Spinal cord (tissue), 10 donors: ENCODE data around the gene PTOV1. TPM values are rescaled to one million over a fixed set of nuclear protein-coding genes. Genes with fewer than 3 reads are reported as not detected.

ENCODE experiments used
- DNase-seq, 6 donors: peaks; one replicate each; pipeline versions ENCODE4 v3.0.0 to v3.0.0-alpha.2; 2013 to 2015; ENCODE audit warnings: low spot score in 6 of 6, low read depth in 4 of 6
- H3K27ac ChIP-seq: one replicate; pipeline ENCODE4 v1.5.1; 2013; ENCODE audit warnings: low read depth, low read length, control low read depth
- H3K27me3 ChIP-seq: one replicate; pipeline ENCODE4 v1.6.1; 2013; ENCODE audit warnings: low read length; ENCODE audit not compliant: control insufficient read depth, insufficient read depth
- H3K36me3 ChIP-seq: one replicate; pipeline ENCODE4 v1.6.1; 2013; ENCODE audit warnings: low read length; ENCODE audit not compliant: control insufficient read depth, insufficient read depth
- H3K4me1 ChIP-seq: one replicate; pipeline ENCODE4 v1.6.1; 2013; ENCODE audit warnings: low read length; ENCODE audit not compliant: control insufficient read depth, insufficient read depth
- H3K4me3 ChIP-seq: one replicate; pipeline ENCODE4 v1.5.1; 2013; ENCODE audit warnings: low read depth, low read length, control low read depth
- H3K9me3 ChIP-seq: one replicate; pipeline ENCODE4 v1.6.1; 2013; ENCODE audit warnings: low read length; ENCODE audit not compliant: control insufficient read depth, insufficient read depth
- WGBS: methylation state at CpG from one replicate; pipeline ENCODE4 v1.1.5; 2013; ENCODE audit warnings: missing lambda C conversion rate; ENCODE audit not compliant: insufficient coverage; 5-methylcytosine and 5-hydroxymethylcytosine counted together
- polyA plus RNA-seq, 2 donors: library from polyadenylated mRNA; unstranded; fragments of 120-200 nt; gene quantifications; one replicate each; pipeline ENCODE4 v1.2.1, GENCODE V29; 2013; ENCODE audit not compliant: insufficient read length in 2 of 2
- total RNA-seq, 2 donors: library from RNA; depleted of rRNA in 1 of 2; stranded (reverse); fragments of 120-200 nt in 1 of 2; fragments of >200 nt in 1 of 2; gene quantifications; one replicate each; pipeline versions ENCODE4 v1.2.3 to v1.2.4, GENCODE V29; 2013 to 2014
- donor health status: healthy.

PTOV1 gene
- total and polyA plus RNA-seq, 4 donors, result 62.2 to 438 (median 320) TPM

DNA sequence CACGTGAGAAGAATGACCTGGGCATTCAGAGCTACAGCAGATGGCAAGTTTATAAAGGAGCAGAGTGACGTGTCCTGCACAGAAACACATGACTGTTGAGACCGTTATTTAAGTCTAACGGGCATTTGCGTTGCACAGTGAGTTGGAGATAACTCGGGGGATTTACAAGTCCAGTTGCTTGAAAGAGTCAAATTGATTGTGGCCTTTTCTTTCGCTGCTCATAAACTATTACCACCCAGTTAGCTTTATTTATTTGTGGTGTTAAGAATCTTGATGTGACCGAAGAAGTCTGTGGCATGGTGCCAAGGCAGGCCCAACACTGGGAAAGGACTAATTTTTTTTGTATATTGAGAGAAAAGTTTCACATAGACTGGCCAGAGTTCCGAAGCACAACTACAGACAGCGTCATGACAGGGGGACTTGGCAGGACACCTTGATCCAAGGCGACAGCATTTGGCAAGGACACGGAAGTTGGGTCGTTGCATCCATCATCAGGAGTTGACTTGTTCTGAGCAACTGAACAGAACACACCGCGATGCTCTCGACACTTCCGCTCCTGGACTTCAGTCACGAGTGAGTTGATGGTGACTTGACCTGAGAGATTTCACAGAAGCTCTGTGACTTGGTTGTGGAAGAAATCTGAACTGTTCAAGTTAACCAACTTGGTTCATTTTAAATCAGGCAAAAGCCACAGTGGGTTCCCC is 11.9 kb upstream of the PTOV1 start:
- Histone ChIP-seq H3K4me3 (no peak overlapping the region), H3K9me3 (no peaks in the 10 kb centered on the region), H3K27me3 (no peaks in the 10 kb centered on the region), H3K4me1 (no peaks in the 10 kb centered on the region), H3K36me3 (peaks cover 71% of the 10 kb centered on the region), H3K27ac (no peak overlapping the region)
- DNase-seq, result no peak
- 76% methylated on average over 13 of the region's 18 CpGs for WGBS

DNA sequence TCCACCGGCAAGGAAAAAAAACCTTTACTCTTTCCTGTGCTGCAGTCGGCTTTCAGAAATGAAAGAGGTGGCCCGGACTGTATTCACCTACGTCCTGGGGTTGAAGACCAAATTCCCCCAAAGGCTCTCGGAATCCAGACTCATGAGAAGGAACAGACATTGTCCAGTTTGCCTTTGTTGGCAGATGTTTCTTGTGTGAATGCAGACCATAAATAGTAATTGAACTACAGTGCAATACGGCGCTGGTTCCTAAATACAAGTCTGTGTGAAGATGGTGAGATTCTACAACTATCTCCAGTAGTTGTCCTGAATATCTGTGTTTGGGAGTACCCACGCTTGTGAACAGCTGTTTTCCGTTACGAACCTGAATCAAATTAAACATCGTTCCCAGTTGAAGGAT is 11.2 kb upstream of the PTOV1 start:
- Histone ChIP-seq H3K4me3 (no peak overlapping the region), H3K9me3 (no peaks in the 10 kb centered on the region), H3K4me1 (no peaks in the 10 kb centered on the region), H3K27ac (no peak overlapping the region), H3K36me3 (peaks cover 67% of the 10 kb centered on the region), H3K27me3 (no peaks in the 10 kb centered on the region)
- WGBS, result 95% methylated on average over 11 of the region's 11 CpGs
- DNase-seq, result no peak

DNA sequence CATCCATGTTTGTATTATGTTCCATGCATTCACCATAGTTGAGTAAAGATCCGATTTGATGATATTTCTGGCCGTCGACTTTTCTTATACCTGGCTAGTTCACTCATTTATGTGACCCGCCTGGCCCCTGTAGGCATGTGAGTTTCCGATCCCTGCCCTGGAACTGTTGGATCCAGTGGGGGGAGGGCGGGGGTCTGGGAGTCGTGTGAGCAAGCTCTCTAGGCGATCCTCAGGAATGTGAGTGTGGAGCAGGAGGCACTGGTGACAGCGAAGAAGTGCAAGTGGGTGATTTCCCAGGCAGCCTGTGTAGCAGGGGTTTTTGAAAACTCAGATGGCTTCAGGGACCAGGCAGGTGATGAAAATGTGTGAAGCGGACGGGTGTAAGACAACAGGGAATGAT is 10.6 kb upstream of the PTOV1 start:
- peaks cover 61% of the 10 kb centered on the region for H3K36me3 ChIP-seq
- H3K4me1 ChIP-seq, result no peaks in the 10 kb centered on the region
- DNase-seq, result no peak
- no peaks in the 10 kb centered on the region for H3K27me3 ChIP-seq
- H3K27ac ChIP-seq, result no peak overlapping the region
- no peak overlapping the region for H3K4me3 ChIP-seq
- H3K9me3 ChIP-seq, result no peaks in the 10 kb centered on the region
- 86% methylated on average over 11 of the region's 11 CpGs for WGBS

DNA sequence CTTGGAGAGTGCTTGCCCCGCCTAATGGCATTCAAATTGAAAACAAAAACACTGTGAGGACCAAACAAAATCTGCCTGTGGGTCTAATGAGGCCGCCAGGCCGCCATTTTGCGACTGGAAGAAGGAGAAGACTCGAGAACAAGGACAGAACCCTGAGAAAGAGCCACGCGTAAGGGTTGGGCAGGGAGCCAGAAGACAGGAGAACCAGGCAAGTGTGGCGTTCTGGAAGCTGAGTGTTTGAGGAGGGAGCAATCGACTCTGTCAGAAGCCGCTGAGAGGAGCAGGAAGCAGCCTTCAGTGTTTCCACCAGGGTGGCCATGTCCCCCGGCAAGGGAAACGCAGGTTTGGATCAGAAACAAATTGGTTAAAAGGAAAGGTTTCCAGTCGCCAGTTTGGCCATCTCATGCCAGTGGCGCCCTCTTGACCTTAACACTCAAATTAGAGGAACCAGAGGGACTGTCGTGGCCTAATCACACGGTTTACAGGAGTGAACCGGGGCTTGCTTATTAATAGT is 10.2 kb upstream of the PTOV1 start:
- H3K9me3 ChIP-seq, result no peaks in the 10 kb centered on the region
- H3K36me3 ChIP-seq, result peaks cover 57% of the 10 kb centered on the region
- no peak overlapping the region for H3K4me3 ChIP-seq
- no peaks in the 10 kb centered on the region for H3K27me3 ChIP-seq
- no peak overlapping the region for H3K27ac ChIP-seq
- 86% methylated on average over 12 of the region's 17 CpGs for WGBS
- no peak for DNase-seq
- H3K4me1 ChIP-seq, result no peaks in the 10 kb centered on the region

DNA sequence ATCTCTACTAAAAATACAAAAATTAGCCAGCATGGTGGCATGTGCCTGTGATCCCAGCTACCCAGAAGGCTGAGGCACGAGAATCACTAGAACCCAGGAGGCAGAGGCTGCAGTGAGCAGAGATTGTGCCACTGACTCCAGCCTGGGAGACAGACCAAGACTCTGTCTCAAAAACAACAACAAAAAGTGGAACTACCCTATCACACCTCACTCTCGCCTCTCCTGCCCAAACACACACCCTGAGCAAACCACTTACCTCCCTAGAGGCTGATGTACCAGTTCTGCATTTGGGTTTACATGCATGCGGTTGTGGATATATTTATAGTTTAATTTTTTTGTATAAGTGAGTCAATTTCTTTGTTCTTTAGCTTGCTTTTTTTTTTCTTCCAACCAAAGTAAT is 7.7 kb upstream of the PTOV1 start:
- Histone ChIP-seq H3K4me1 (no peaks in the 10 kb centered on the region), H3K36me3 (peaks cover 32% of the 10 kb centered on the region), H3K4me3 (no peak overlapping the region), H3K27me3 (no peaks in the 10 kb centered on the region), H3K27ac (no peak overlapping the region), H3K9me3 (no peaks in the 10 kb centered on the region)
- 83% methylated on average over 1 of the region's 3 CpGs for WGBS
- no peak for DNase-seq

DNA sequence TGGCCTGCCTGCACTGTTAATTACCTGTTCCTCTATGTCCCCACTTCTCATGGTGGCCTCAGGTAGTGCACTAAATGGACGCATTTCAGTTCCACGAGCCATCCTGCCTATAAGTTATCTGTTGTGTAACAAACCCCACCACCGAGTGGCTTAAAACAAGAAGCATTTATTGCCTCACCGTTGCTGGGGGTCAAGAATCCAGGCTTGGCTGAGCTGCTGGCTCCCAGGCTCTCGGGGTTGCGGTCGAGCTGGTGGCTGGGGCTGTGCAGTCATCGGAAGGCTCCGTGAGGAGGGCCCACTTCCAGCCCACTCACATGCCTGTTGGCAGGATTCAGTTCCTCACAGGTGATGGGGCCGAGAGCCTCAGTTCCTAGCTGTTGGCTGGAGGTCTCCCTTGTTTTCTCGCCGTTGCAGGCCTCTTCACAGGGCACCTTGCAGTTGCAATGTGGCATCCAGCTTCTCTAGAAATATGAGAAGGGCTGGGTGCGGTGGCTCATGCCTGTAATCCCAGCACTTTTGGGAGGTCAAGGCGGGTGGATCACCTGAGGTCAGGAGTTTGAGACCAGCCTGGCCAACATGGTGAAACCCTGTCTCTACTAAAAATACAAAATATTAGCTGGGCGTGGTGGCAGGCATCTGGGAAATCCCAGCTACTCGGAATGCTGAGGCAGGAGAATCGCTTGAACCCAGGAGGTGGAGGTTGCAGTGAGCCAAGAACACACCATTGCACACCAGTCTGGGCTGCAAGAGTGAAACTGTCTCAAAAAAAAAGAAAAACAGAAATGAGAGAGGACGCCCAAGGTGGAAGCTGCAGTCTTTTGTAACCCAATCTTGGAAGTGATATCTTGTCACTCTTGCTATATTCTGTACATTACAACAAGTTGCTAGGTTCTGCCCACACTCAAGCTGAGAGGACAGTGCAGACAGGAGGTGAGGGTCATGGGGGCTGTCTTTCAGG is 6.5 kb upstream of the PTOV1 start:
- Histone ChIP-seq H3K9me3 (no peaks in the 10 kb centered on the region), H3K4me3 (no peak overlapping the region)
- 84% methylated on average over 15 of the region's 18 CpGs for WGBS

DNA sequence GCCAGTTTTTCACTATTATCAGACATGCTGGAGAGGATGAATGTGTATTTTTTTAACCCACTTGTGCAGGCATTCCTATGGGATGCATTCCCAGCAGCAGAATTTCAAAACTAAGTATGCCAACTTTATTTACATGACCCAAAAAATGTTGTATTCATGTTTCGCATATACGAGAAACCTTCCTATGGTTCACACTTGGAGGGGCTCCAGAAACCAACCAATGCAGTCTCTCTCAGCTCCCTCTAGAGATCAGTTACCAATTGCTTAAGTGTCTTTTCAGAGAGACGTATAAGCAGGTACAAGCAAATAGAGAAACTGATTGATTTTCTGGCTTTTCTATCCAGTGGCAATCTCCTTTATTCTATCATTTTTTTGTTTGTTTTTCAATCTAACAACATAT is 5.5 kb upstream of the PTOV1 start:
- H3K27me3 ChIP-seq, result no peaks in the 10 kb centered on the region
- no peaks in the 10 kb centered on the region for H3K4me1 ChIP-seq
- H3K27ac ChIP-seq, result no peak overlapping the region
- H3K9me3 ChIP-seq, result no peaks in the 10 kb centered on the region
- peak in 2 of 6 donors; percentile 45 to 52 for DNase-seq
- no CpG with 5 or more reads among the region's 3 CpGs for WGBS
- H3K36me3 ChIP-seq, result peaks cover 21% of the 10 kb centered on the region
- no peak overlapping the region for H3K4me3 ChIP-seq

More for the DNA sequence above, 6.5 kb upstream of the PTOV1 start:
- H3K4me1 ChIP-seq, result no peaks in the 10 kb centered on the region
- H3K27ac ChIP-seq, result no peak overlapping the region
- no peaks in the 10 kb centered on the region for H3K27me3 ChIP-seq
- H3K36me3 ChIP-seq, result peaks cover 24% of the 10 kb centered on the region
- DNase-seq, result no peak

DNA sequence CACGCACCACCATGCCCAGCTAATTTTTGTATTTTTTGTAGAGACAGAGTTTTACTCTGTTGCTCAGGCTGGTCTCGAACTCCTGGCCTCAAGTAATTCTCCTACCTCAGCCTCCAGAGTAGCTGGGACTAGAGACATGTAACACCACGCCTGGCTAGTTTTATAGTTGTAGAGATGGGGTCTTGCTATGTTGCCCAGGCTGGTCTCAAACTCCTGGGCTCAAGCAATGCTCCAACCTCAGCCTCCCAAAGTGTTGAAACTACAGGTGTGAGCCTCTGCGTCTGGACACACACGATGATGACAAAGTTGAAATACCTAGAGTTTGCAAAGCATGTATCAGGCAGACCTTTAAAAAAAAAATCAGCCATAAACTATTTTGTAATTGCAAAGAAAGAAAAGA is 4.6 kb upstream of the PTOV1 start:
- WGBS, result no CpG with 5 or more reads among the region's 5 CpGs
- peaks cover 14% of the 10 kb centered on the region for H3K36me3 ChIP-seq
- no peaks in the 10 kb centered on the region for H3K4me1 ChIP-seq
- H3K27me3 ChIP-seq, result no peaks in the 10 kb centered on the region
- H3K27ac ChIP-seq, result no peak overlapping the region
- H3K4me3 ChIP-seq, result no peak overlapping the region
- DNase-seq, result no peak
- no peaks in the 10 kb centered on the region for H3K9me3 ChIP-seq

DNA sequence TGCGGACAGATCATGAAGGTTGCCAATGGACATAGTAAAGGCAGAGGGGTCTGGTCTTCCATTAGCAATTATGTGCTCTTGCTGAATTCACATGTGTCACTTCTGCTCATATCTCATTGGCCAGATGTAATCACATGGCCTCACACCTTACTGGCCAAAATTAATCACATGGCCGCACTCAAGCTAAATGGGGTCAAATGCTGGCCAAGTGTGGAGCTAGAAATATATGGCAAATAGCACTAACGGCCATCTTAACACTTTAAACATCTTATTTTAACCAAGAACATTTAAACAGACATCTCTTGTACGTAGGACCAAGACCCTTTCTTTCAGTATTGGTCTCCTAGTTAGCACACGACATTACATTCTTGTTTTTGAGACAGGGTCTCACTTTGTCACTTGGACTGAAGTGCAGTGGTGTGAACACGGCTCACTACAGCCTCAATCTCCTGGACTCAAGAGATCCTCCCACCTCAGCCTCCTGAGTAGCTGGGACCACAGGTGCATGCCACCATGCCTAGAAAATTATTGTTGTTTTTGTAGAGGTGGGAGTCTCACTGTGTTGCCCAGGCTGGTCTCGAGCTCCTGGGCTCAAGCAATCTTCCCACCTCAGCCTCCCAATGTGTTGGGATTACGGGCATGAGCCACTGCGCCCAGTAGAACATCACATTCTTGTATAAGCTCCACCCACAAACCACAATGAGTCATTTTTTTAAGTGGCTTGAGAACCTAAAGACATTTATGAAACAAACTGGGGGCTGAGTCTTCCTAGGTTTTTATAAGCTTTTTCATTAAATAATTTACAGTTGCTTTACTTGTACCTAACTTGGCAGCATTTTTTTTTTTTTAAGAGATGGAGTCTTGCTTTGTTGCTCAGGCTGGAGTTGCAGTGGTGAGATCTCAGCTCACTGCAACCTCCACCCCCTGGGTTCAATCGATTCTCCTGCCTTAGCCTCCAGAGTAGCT is 2.9 kb upstream of the PTOV1 start:
- Histone ChIP-seq H3K36me3 (peaks cover 9% of the 10 kb centered on the region), H3K9me3 (no peaks in the 10 kb centered on the region), H3K4me1 (peaks cover 13% of the 10 kb centered on the region), H3K27ac (no peak overlapping the region), H3K4me3 (no peak overlapping the region), H3K27me3 (no peaks in the 10 kb centered on the region)
- no peak for DNase-seq
- WGBS, result 100% methylated on average over 4 of the region's 10 CpGs
